NCI-H1105 treated with DMSO at 0.1 percent for 48 hours (cell line): ENCODE results near the gene CLCN3.
"Not testable (repeated sequence)": the region's sequence is repeated elsewhere in the genome, so short reads cannot be mapped to it uniquely, and the experiment has no call there.

Experiments used
- DNase-seq: peaks from one replicate; lab custom pipeline; 2025; lab: John Stamatoyannopoulos, UW

CLCN3 gene

DNA sequence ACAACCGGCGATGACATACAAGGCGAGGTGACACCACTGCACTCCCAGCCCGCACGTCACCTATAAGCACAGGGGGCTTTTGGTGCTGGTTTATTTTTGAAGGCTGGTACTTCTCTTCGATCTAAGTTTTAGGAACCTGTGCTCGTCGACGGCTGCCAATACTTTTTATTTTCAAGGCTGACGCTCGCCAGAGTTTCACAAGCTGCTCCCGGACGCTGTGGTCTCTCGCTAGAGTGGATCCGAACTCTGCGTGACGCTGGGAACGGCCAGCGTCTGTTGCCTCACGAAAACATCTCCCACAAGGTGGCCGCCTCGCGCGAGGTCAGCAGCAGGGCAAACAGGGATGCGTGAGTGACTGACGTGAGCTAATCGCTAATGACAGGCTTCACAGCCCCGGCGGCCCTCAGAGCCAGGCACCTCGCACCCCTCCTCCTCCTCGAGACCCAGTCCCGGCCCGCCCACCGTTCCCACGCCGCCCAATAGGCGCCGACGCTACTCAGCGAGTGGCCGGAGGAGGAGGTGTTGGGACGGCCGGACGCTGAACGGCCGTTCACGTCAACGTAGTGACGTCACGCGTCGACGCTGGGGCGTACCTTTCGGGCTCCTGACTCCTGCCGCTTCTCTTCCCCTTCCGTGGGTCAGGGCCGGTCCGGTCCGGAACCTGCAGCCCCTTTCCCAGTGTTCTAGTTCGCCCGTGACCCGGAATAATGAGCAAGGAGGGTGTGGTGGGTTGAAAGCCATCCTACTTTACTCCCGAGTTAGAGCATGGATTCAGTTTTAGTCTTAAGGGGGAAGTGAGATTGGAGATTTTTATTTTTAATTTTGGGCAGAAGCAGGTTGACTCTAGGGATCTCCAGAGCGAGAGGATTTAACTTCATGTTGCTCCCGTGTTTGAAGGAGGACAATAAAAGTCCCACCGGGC is at the start of gene CLCN3:
CLCN3 (plus strand) TSS at position 621 of the 922 bp plus-strand sequence. CDS start 15,351 bp downstream, outside the sequence.
- peak; percentile 88 for DNase-seq

DNA sequence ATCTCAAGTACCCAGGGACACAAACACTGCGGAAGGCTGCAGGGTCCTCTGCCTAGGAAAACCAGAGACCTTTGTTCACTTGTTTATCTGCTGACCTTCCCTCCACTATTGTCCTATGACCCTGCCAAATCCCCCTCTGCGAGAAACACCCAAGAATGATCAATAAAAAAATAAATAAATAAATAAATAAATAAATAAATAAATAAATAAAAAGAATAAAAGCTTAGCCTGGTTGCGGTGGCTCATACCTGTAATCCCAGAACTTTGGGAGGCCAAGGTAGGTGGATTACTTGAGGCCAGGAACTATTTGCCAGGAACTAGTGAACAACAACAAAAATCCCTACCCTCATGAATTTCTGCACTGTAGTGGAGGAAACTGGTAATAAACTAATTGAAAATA is 49.4 kb upstream of the CLCN3 start:
- not testable (repeated sequence) for DNase-seq

- no peak for DNase-seq
These were observed 48.9 kb upstream of the CLCN3 start for GRCh38 chr4:169571435-169571834.

GRCh38 chr4:169573889-169574288 is 46.5 kb upstream of the CLCN3 start:
- DNase-seq, result no peak

DNA sequence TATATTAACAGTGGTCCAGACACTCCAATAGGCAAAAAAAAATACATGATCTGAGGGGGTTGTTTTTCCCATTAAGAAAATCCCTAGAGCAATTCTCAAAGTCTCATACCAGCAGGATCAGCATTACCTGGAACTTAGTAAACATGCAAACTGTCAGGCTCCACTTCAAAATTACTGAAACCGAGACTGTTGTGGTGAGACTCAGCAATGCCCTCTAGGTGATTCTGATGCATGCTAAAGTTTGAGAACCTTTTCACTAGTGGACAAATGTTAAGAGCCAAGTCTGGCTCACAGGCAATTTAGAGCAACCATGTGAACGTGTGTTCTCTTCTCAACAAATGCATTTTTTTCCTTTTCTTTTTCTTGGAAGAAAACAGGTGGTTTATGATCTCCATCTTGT is 38.2 kb upstream of the CLCN3 start:
- no peak for DNase-seq

DNA sequence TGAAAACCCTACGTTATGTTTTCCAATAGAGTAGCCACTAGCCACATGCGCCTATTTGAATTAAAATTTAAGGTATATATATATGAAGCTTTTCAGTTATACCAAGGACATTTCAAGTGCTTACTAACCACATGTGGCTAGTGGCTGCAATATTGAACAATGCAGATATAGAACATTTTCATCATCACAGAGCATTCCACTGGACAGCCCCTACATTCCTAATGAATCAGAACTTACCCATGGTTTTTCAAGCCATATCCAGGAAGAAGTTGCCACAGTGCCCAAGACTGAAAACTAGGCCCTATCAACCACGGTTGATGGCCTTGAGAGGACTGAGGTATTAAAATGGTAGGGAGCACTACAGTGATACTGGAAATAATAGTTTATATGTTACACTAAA is 37.7 kb upstream of the CLCN3 start:
- no peak for DNase-seq

DNA sequence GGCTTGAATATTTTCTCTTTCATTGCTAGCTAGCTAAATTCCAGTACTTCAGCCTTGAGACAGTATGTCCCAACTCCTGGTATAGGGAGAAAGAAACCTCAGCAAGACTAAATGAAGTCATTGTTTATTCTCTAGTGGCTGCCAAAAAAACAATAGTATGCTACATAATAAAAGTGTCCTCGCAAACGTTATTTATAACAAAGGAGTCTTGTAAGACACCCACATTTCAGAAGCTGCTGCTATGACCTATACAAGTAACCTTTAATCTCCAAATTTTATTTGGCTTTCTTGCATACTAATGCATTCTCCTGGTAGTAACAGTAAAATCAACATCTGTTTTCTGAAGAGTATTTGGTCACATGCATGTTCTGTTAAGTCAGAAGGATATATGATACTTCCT is 36.8 kb upstream of the CLCN3 start:
- DNase-seq, result no peak

DNA sequence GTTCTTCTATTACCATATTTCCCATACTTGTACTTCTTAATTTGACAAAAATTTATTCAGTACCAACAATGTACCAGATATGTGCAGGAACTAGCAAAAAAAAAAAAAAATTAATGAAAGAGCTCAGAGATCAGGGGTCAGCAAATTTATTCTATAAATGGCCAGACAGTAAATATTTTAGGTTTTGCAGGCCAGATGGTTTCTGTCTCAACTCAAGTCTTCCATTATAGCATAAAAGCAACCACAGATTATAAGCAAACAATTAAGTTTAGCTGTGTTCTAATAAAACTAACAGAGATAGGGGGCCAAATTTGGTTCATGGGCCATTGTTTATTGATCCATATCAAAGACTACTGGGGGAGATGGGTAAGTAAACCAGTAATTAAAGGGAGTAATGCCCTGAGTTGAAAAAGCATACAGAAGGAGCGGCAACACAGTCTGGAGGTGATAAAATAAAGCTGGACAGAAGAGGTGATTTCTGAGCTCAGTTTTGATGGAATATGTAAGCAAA is 27.3 kb upstream of the CLCN3 start:
- DNase-seq, result no peak

- DNase-seq, result no peak
These were observed 25.7 kb upstream of the CLCN3 start for GRCh38 chr4:169594560-169595195.

DNA sequence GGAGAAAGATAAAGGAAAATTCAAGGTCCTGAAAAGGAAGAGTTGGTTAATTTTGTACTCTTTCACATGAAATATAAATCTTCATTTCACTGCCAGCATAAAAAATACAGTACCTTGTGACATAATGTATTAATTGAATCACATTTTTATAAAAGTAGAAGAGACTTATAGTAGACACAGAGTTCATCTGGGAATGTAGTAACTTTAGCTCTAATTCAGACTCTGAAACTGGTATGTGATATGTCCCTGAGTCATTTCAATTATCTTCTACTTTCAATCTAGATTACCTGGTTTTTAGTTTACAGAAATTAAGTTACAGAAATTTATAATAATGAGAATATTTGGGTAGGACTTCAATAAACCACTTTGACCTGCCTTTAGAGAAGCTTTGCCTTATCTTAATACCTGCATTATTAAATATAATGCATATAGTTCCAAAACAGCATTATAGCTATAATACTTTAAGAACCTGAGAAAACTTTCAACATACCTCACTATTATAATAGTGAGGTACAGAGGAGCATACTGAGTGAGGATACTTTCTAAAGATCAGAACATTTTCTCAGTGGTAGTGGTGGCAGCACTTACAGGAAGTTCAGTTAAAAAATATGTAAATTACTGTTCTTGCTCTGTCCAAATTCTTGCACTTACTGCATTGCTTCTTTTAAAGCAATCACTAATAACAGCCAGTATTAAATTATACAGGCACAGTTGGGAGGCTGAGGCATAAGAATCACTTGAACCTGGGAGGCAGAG is 19.2 kb upstream of the CLCN3 start:
- DNase-seq, result no peak

GRCh38 chr4:169603312-169603711 is 17.1 kb upstream of the CLCN3 start:
- DNase-seq, result no peak

- no peak for DNase-seq
These were observed 16.1 kb upstream of the CLCN3 start for GRCh38 chr4:169604131-169604900.

DNA sequence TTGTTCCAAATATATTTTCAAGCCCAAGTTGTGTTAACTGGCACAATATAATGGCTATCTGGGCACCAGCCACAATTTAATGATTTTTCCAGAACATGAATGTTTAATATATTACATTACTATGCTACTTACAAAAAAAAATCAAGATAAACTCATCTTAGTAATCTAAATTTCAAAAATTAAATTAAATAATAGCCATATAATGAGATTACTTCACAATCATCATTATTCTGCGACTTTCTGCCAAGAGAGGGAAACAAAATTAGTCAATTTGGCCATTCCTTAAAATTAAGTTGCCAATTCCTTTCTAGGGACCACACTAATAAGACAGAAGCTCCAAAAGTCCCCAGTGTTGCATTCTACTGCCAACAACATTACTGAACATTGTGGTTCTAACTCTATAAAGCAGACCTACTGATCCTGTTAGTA is 15.5 kb upstream of the CLCN3 start:
- DNase-seq, result no peak

GRCh38 chr4:169611157-169611556 is 9.2 kb upstream of the CLCN3 start:
- peak; percentile 1 for DNase-seq

GRCh38 chr4:169611991-169612870 is 8.1 kb upstream of the CLCN3 start, which contains the start of gene NEK1:
Gene NEK1 (minus strand): TSS chr4:169612583. CDS start chr4:169602630, 9,953 bp downstream.
- DNase-seq, result peak; percentile 77

GRCh38 chr4:169612871-169613859 is 7.2 kb upstream of the CLCN3 start:
- peak; percentile 67 for DNase-seq

- DNase-seq, result no peak
These were observed 4.8 kb upstream of the CLCN3 start for GRCh38 chr4:169615467-169616106.

DNA sequence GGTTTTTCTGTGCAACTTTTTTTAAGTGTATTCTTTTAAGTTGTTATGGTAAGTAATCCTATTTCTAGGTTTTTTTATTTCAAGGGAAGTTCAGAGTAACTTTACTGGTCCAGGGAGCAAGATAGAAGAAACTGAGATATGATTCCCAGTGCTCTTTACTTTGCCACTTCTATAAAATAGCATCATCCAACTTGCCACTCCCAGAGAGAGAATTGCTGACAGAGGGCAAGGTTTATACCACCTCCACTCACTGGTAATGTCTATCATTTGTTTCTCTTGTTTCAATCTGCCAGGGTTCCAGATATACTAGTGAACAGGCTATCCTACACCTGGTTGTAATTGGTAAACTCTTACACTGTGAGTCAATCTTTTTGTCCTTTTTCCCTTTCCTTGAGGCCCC is 3.5 kb upstream of the CLCN3 start:
- no peak for DNase-seq

DNA sequence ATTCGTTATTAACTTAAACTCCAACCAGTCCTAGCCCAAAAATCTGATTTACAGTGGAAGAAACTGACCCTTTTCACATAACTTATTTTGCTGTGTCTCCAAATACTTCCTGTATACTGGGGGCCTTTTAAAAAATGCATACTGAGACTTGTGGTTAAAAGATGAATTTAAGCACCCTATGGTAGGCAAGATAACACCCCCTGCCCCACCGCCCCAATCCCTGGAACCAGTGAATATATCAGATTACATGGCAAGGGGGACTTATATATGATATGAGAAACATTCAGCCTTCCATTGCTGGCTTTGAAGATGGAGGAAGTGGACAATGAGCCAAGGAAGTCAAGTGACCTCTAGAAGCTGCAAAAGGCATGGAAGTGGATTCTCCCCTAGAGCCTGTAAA is 3.1 kb upstream of the CLCN3 start:
- no peak for DNase-seq
